ENCODE data around the gene SH3GL1. TPM values are rescaled to one million over a fixed set of nuclear protein-coding genes. Genes with fewer than 3 reads are reported as not detected.

The SH3GL1 gene
- total and polyA plus RNA-seq, 7 donors, result 28.5 to 47.4 (median 33.9) TPM

DNA sequence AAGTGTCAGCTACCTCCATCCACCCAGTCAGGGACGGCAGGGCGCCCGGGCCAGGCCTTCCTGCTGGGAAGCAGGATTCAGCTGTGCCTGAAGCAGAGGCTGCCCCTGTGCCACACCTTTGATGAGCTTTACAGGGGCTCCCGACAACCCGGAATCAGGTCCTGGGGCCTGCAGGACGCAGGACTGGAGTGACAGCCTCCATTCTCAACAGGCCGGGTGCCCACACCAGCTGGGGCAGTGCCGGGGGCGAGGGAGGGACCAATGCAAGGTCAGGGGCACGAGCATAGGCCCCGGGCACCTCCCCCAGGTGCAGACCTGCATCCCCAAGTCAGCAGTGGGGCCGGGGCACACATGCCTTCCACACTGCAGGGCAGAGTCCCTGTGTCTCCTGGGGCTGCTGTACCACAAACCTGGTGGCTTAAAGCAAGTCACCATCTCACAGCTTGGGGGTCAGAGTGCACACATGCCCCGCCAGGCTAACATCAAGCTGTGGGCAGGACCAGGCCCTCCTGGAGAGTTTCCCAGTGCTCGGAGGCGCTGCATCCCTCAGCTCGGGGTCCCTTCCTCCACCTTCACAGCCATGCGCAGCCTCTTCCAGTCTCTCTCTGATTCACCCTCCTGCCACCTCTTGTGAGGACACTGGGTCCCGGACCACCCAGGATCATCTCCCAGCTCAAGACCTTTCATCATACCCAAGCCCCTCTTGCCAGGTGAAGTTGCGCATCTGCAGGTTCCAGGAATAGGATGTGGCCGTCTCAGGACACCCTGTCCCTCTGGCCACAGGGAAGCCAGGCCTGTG is 43.8 kb upstream of the SH3GL1 start:
- no peak for DNase-seq
- no peaks in the 10 kb centered on the region for H3K27me3 ChIP-seq
- TF ChIP-seq, protein P1, sequence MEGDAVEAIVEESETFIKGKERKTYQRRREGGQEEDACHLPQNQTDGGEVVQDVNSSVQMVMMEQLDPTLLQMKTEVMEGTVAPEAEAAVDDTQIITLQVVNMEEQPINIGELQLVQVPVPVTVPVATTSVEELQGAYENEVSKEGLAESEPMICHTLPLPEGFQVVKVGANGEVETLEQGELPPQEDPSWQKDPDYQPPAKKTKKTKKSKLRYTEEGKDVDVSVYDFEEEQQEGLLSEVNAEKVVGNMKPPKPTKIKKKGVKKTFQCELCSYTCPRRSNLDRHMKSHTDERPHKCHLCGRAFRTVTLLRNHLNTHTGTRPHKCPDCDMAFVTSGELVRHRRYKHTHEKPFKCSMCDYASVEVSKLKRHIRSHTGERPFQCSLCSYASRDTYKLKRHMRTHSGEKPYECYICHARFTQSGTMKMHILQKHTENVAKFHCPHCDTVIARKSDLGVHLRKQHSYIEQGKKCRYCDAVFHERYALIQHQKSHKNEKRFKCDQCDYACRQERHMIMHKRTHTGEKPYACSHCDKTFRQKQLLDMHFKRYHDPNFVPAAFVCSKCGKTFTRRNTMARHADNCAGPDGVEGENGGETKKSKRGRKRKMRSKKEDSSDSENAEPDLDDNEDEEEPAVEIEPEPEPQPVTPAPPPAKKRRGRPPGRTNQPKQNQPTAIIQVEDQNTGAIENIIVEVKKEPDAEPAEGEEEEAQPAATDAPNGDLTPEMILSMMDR (IDR thresholded peaks at IDR 0.05), result no peak
- TF ChIP-seq POLR2A (IDR thresholded peaks at IDR 0.05), result no peak
- no peak for TF ChIP-seq EP300 (IDR thresholded peaks at IDR 0.05)
- no peak for TF ChIP-seq POLR2AphosphoS5 (IDR thresholded peaks at IDR 0.05)
- intact Hi-C loops (cut with DNase I), result no loop called here
- H3K4me1 ChIP-seq, result peaks cover 0 to 10% (median 6%) of the 10 kb centered on the region in 4 donors
- peaks cover 42 to 54% (median 46%) of the 10 kb centered on the region in 4 donors for H3K36me3 ChIP-seq
- H3K4me3 ChIP-seq, result no peak overlapping the region
- H3K9me3 ChIP-seq, result no peaks in the 10 kb centered on the region
- H3K27ac ChIP-seq, result no peak overlapping the region
- WGBS, 2 donors, result 83 to 88% methylated on average over 20 of the region's 20 CpGs

DNA sequence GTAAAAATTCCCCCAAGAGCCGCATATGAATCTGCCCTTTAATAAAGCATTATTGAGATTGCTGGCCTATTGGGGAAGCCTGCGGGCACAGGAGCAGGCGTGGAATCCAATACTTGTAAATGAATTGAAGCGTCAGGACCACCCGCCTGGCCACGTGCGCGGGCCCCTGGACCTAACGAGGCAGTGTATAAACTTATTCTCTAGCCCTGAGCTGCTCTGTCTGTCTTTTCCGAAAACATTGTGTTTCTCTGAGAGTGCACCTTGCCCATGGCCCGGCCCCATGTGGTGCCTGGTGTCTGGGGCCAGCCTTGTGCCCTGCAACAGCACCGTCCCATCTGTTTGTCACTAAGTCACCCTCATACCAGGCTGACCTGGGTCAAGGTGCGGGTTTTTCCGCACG is 42.8 kb upstream of the SH3GL1 start:
- H3K9me3 ChIP-seq, result no peaks in the 10 kb centered on the region
- intact Hi-C loops (cut with DNase I), result no loop called here

DNA sequence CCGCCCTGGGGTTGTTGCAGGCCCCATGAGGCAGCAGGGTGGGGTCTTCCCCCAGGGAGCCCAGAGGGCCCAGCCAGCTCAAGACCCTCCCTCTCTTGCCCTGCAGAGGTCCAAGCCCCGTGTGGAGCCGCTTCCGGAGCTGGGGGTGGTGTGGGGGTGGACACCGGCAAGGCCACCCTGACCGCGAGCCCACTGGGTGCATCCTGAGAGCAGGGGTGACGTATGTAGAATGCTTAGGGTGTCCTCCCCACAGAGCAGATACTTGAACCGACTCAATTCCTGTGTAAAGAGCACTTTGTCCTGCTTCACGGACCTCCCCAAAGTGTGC is 42.4 kb upstream of the SH3GL1 start:
- intact Hi-C loops (cut with DNase I), result no loop called here
- H3K9me3 ChIP-seq, result no peaks in the 10 kb centered on the region
- TF ChIP-seq POLR2A (IDR thresholded peaks at IDR 0.05) (no peak), EP300 (IDR thresholded peaks at IDR 0.05) (no peak), POLR2AphosphoS5 (IDR thresholded peaks at IDR 0.05) (no peak)
- TF ChIP-seq, protein P1 (IDR thresholded peaks at IDR 0.05), result no peak
- WGBS, 2 donors, result 89% methylated on average over 10 of the region's 10 CpGs
- H3K4me1 ChIP-seq, result no peaks in the 10 kb centered on the region
- DNase-seq, result no peak
- no peaks in the 10 kb centered on the region for H3K27me3 ChIP-seq
- no peak overlapping the region for H3K4me3 ChIP-seq
- no peak overlapping the region for H3K27ac ChIP-seq
- peaks cover 29 to 40% (median 33%) of the 10 kb centered on the region in 4 donors for H3K36me3 ChIP-seq

More for the DNA sequence above, 42.8 kb upstream of the SH3GL1 start:
- Histone ChIP-seq H3K4me3 (no peak overlapping the region), H3K36me3 (peaks cover 33 to 44% (median 37%) of the 10 kb centered on the region in 4 donors), H3K27me3 (no peaks in the 10 kb centered on the region), H3K27ac (no peak overlapping the region), H3K4me1 (peaks cover 0 to under 1% (median 0%) of the 10 kb centered on the region in 4 donors)
- TF ChIP-seq POLR2A (IDR thresholded peaks at IDR 0.05) (no peak), POLR2AphosphoS5 (IDR thresholded peaks at IDR 0.05) (no peak), EP300 (IDR thresholded peaks at IDR 0.05) (no peak)
- TF ChIP-seq, protein P1 (IDR thresholded peaks at IDR 0.05), result no peak
- DNase-seq, result no peak
- WGBS, 2 donors, result 93% methylated on average over 15 of the region's 15 CpGs

DNA sequence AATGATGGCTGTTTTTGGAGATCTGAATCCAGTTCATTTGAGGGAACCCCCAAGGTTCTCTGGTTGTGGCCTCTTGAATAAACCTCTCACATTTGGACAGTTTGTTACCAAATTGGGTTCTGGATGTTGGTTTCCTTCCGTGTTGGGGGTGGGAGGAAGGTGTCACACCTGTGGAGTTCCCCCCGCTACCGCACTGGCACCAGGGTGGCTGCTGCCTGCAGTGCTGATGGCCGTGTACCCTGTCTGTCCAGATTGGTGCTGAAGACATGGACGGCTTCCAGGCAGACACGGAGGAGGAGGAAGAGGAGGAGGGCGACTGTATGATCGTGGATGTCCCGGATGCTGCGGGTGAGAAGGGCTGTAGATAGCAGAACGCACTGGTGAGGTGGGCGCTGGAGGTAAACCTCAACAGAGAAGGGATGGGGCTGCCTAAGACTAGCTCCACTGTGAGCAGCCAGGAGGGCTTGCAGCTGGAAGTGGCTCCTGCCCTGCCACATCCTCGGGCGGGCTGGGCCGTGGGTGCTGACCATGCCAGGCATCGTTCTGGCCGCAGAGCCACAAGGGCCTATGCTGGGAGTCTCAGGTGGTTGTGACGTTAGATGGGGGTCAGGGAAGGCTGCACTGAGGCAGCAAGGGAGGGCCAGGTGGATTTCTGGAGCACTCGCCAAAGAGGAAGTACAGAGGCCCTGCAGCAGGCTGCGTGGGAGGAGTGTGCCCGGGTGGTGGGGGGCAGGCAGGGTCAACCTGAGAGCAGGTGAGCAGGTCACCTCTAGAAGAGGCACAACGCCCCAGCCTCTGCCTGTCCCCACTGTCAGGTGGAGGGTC is 41.9 kb upstream of the SH3GL1 start:
- intact Hi-C loops (cut with DNase I), result no loop called here
- no peak overlapping the region for H3K27ac ChIP-seq
- DNase-seq, result no peak
- peaks cover 23 to 35% (median 27%) of the 10 kb centered on the region in 4 donors for H3K36me3 ChIP-seq
- TF ChIP-seq POLR2A (IDR thresholded peaks at IDR 0.05) (no peak), EP300 (IDR thresholded peaks at IDR 0.05) (no peak), POLR2AphosphoS5 (IDR thresholded peaks at IDR 0.05) (no peak)
- TF ChIP-seq, protein P1 (IDR thresholded peaks at IDR 0.05), result no peak
- WGBS, 2 donors, result 79 to 83% methylated on average over 22 of the region's 22 CpGs
- no peak overlapping the region for H3K4me3 ChIP-seq
- H3K9me3 ChIP-seq, result no peaks in the 10 kb centered on the region
- no peaks in the 10 kb centered on the region for H3K27me3 ChIP-seq
- H3K4me1 ChIP-seq, result no peaks in the 10 kb centered on the region

All from sigmoid colon (tissue), 7 donors.